ENCODE data around the gene TRERF1.

DNA sequence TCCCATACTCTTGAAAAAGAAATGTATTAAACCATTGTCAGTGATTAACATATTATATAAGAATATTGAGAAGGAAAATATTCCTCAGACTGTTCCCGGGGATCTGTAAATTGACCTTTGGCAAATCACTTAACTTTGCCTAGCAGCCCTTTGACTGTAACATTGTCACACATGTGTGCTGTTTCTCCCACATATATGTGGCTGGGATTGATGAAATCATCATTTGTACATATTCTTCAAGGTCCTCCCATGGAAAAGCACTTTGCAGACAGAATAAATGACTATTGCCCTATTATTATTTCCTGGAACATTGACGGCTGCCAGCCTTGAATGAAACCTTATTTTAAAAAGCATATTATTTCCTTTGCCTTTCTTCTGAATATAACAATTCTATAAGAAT, 36.4 kb upstream of the TRERF1 start:
- TF ChIP-seq REST (IDR thresholded peaks at IDR 0.05; ENCODE audit: low read depth, low read length) (no peak), NRF1 (IDR thresholded peaks at IDR 0.05; ENCODE audit: low read depth, low read length) (no peak), CTCF (IDR thresholded peaks at IDR 0.05) (no peak), YY1 (IDR thresholded peaks at IDR 0.05; ENCODE audit: low read depth) (no peak), TEAD4 (IDR thresholded peaks at IDR 0.05; ENCODE audit: borderline replicate concordance, insufficient read depth) (no peak), JUND (IDR thresholded peaks at IDR 0.05) (no peak), RAD21 (IDR thresholded peaks at IDR 0.05; ENCODE audit: low read length) (no peak), NFIC (IDR thresholded peaks at IDR 0.05; ENCODE audit: borderline replicate concordance) (no peak), POLR2AphosphoS5 (IDR thresholded peaks at IDR 0.05; ENCODE audit: low read depth, low read length) (no peak), TAF1 (IDR thresholded peaks at IDR 0.05; ENCODE audit: borderline replicate concordance, low read depth, low read length) (no peak), SIN3A (IDR thresholded peaks at IDR 0.05; ENCODE audit: borderline replicate concordance, low read depth, low read length) (no peak), RFX5 (IDR thresholded peaks at IDR 0.05; ENCODE audit: low read length) (no peak)
- TF ChIP-seq, protein P1, sequence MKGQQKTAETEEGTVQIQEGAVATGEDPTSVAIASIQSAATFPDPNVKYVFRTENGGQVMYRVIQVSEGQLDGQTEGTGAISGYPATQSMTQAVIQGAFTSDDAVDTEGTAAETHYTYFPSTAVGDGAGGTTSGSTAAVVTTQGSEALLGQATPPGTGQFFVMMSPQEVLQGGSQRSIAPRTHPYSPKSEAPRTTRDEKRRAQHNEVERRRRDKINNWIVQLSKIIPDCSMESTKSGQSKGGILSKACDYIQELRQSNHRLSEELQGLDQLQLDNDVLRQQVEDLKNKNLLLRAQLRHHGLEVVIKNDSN (IDR thresholded peaks at IDR 0.05; ENCODE audit: borderline replicate concordance, low read depth) = no peak

All from SK-N-SH (cell line).